D721Med (cell line): ENCODE data around the gene TRAPPC2L.

Experiments
- DNase-seq: peaks from one replicate; pipeline ENCODE4 v3.0.0; 2011; ENCODE audit warnings: low spot score; ENCODE audit not compliant: insufficient read length
- FAIRE-seq: peaks from 2 replicates; lab custom pipeline; 2011; peaks lifted over from hg19 to GRCh38; lab: Jason Lieb, UNC
- TF ChIP-seq, protein P1 (sequence below): IDR thresholded peaks from 2 replicates; pipeline ENCODE4 v1.5.1; 2012; ENCODE audit warnings: mild to moderate bottlenecking, control low read depth; ENCODE audit not compliant: insufficient read depth; ENCODE audit errors: missing control alignments

Gene TRAPPC2L

DNA sequence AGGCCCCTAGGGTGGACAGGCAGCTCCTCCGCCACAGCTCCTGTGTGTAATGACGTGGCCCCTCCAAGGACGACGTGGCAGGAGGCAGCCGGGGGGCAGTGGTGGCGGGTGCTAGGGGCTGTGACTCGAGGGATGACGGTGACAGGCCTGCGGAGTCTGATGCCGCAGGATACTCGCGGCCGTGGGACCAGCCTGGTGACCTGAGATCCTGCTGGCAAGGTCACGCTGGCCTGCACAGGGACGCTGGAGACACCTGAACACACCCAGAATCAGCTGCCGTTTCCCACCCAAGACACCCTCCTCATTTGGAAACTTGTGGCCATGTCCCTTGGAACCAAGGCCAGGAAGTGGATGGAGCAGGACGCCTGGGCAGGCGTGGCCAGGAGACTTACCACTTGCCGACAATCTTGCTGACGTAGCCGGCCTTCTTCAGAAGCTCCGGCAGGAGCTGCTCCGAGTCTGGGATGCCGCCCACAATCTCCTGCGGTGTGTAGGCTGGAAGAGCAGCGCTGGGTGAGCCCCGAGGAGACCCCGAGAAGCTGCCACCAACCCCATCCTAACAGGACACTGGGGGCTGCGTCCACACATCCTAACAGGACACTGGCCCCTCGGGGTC is 16.2 kb upstream of the TRAPPC2L start:
- FAIRE-seq (no peak), DNase-seq (no peak)
- TF ChIP-seq, protein P1, sequence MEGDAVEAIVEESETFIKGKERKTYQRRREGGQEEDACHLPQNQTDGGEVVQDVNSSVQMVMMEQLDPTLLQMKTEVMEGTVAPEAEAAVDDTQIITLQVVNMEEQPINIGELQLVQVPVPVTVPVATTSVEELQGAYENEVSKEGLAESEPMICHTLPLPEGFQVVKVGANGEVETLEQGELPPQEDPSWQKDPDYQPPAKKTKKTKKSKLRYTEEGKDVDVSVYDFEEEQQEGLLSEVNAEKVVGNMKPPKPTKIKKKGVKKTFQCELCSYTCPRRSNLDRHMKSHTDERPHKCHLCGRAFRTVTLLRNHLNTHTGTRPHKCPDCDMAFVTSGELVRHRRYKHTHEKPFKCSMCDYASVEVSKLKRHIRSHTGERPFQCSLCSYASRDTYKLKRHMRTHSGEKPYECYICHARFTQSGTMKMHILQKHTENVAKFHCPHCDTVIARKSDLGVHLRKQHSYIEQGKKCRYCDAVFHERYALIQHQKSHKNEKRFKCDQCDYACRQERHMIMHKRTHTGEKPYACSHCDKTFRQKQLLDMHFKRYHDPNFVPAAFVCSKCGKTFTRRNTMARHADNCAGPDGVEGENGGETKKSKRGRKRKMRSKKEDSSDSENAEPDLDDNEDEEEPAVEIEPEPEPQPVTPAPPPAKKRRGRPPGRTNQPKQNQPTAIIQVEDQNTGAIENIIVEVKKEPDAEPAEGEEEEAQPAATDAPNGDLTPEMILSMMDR: no peak

- no peak for DNase-seq
- TF ChIP-seq, protein P1: no peak
- FAIRE-seq: no peak
These were observed 15.2 kb upstream of the TRAPPC2L start for GRCh38 chr16:88841521-88842307.

- no peak for DNase-seq
- no peak for FAIRE-seq
- TF ChIP-seq, protein P1: no peak
These were observed 14.6 kb upstream of the TRAPPC2L start for GRCh38 chr16:88842308-88842756.

DNA sequence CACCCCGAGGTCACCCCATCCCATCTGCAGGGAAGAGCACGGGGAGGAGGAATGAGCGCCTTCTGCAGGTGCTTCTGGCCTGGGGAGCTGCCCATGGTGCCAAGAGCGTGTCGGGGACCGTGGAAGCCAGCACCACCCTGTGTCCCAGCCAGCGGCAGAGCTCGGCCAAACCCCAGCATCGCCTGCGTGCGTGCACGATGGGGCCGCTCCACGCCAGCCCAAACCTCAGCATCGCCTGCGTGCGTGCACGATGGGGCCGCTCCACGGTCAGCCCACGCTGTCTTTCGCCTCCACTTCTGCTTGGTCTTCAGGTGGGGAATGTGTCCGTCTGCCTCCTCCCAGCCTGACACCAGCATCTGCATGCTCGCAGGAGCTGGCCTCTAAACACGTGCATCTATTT is 14.1 kb upstream of the TRAPPC2L start:
- FAIRE-seq (no peak), DNase-seq (no peak)
- TF ChIP-seq, protein P1: no peak

GRCh38 chr16:88843256-88843655 is 13.7 kb upstream of the TRAPPC2L start:
- TF ChIP-seq, protein P1: no peak
- FAIRE-seq (no peak), DNase-seq (no peak)

DNA sequence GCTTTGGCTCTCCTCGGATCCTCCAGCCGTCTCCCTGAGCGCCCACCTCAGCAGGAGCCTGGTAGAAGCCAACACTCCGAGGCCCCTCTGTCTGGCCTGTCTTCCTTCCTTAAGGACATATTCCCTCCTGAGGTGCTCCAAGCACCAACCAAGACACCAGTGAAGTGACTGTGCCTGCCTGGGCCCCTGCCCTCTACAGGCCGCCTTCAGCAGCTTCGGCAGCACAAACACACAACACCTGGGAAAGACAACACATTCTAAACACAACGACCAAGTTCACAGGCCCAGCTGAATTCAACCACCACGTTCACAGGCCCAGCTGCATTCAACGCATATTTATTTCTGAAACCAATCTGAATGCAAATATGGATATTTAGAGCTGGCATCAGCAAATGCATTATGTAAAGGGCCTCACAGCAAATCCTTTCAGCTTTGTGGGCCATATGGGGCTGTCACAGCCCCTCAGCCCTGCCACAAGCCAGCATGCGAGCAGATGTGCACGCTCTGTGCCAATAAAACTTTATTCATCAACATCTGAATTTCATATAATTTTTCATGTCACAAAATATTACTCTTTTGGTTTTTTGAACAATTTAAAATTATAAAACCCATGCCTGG is 12.4 kb upstream of the TRAPPC2L start:
- no peak for FAIRE-seq
- TF ChIP-seq, protein P1: no peak
- no peak for DNase-seq

GRCh38 chr16:88846088-88846487 is 10.8 kb upstream of the TRAPPC2L start:
- no peak for DNase-seq
- TF ChIP-seq, protein P1: no peak
- no peak for FAIRE-seq
